ENCODE measurements around the gene TAF15.
A peak's percentile ranks its signal among the peaks of the same experiment; 100 is the strongest.

Gene TAF15

DNA sequence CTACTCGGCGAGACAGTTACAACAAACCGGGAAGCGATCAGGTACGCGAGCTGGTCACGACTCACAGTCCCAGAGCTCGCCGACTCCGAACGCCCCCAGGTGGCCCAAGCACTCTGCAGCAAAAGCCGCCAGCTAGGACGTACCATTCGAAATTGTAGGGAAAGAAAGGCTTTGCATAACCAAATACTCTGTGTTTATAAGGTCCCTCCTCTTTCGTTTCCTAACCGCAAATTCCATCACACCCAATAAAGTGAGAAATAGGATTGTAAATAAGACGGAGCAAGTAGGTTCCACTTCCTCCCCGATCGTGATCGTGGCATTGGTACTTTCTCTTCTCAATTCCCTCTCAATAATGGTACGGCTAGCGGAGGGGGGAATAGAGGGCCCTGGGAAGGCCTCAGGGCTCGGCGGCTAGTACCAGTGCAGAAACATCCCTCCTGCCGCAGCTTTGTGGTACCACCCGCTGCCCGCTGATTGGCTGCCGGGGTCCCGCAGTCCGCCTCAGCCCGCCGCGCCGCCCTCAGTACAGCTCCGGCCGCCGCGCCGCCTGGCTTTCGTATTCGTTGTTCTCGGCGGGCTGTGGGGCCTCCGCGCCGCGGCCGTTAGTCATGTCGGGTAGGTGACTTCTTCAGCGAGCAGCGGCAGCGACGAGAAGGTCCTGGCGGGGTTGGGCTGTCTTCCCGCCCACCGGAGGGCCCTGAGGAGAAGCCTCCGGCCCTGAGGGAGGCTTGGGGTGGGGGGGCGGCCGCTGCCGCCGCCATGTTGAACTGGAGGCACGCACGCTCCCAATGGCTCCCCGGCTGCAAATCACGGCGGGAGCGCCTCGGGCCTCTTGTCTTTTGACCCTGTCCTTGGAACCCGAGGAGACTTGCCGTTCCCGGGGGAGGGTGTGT is at the start of gene TAF15:
Gene TAF15, plus strand, starts transcription at position 523 of the 893 bp plus-strand sequence. Its CDS starts 86 bp downstream, at position 609.
- peak; percentile 97 for DNase-seq

DNA sequence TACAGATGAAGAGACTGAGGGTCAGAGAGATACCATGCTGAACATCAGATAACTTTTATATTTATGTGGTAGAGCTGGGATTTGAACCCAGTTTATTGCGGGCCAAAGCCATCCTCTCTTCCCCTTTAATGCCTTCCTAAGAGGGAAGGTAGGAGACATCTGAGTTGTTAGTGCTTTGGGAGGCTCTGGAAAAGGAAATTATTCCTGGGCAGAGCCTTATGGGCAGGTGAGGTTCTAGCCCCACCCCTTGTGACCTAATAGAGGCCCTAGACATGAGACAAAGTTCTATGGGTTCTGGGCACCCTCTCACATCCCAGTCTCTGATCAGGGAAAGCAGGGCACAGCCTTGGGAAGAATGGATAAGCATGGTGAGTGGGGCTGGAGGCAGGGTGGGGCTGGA is 48.7 kb upstream of the TAF15 start, which contains the start of gene C17orf50:
Gene C17orf50, plus strand, starts transcription at position 301 of the 400 bp plus-strand sequence. Its CDS starts 55 bp downstream, at position 356.
- DNase-seq = no peak

DNA sequence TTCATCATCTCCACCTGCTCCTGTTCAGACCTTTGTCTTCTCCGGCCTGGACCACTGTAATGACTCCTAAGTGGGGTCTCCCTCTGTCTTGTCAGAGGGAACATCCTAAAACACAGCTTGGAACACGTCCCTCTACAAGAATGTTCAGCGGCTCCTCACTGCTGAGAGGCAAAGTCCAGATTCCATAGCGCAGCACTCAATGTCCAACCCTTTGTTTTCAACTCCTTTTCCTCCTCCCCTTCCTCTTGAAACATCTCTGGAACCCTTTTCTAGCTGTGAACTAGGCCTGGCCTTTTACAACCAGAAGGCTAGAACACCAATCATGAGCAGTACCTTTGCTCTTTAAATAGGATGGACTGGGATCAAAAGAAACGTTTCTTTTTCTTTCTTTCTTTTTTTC is 47.7 kb upstream of the TAF15 start:
- no peak for DNase-seq

DNA sequence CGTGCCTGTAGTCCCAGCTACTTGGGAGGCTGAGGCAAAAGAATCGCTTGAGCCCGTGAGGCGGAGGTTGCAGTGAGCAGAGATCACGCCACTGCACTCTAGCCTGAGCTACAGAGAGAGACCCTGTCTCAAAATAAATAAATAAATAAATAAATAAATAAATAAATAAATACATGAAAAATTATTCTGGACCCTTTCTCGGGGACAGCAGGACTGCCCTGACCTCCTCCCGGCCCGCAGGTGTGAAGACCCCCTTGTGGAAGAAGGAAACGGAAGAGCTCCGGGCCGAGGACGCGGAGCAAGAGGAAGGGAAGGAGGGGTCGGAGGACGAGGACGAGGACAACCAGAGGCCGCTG is 45.5 kb upstream of the TAF15 start:
- no peak for DNase-seq

DNA sequence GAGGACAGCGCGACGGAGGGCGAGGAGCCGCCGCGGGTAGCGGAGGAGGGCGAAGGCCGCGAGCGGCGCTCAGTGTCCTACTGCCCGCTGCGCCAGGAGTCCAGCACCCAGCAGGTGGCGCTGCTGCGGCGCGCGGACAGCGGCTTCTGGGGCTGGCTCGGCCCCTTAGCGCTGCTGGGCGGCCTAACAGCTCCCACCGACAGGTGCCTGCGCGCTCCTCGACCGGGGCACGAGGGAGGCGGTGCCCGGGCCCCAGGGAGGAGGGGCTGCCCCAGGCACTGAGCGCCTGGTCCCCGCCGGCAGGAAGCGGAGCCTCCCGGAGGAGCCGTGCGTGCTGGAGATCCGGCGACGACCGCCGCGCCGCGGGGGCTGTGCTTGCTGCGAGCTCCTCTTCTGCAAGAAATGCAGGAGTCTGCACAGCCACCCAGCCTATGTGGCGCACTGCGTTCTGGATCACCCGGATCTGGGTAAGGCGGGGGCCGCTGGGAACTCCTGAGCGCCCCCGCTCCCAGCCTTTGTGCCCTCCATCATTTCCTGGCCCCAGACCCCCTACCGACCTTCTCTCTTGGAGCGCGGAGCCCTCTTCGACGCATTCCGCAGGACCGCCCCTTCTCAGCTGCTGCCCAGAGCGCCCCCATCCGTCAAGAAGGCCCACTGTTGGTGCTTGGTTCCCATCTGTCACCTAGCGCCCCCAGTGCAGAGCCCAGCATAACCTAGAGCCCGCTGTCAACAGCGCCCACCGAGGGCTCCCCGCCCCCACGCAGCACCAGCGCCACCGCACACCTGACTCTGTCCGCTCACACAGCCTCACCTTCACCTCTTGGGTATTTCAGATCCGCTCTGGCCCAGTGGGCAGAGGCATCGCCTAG is 44.9 kb upstream of the TAF15 start:
- DNase-seq = peak; percentile 93

DNA sequence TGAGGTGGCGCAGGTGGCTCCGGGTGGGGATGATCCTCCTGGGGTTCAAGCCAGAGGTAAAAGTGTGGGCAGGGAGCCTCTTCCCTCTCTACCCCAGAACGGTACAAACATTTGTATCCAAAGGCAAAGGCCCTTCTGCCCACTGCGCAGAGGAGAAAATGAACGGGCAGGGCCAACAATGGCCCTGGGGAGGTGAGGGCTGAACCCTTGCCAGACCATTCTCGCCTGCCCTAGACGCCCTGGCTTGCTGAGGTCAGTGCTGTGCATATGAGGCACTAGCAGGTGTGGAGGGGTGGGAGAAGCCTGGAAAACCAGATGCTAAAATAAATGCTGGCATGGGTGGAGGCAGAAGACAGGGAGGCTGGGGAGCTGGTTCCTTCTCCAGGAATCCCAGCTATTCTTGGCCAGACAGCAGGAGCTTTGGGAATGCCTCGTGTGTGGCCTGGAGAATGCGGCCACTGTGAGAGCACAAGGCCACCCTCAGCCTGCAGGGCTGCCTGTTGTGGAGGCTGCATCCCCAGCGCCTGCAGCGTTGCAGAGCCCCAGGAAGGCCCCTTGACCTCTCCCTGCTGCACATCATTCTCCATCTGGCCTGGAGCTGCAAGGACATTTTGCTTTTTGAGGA is 44.1 kb upstream of the TAF15 start:
- DNase-seq = no peak

DNA sequence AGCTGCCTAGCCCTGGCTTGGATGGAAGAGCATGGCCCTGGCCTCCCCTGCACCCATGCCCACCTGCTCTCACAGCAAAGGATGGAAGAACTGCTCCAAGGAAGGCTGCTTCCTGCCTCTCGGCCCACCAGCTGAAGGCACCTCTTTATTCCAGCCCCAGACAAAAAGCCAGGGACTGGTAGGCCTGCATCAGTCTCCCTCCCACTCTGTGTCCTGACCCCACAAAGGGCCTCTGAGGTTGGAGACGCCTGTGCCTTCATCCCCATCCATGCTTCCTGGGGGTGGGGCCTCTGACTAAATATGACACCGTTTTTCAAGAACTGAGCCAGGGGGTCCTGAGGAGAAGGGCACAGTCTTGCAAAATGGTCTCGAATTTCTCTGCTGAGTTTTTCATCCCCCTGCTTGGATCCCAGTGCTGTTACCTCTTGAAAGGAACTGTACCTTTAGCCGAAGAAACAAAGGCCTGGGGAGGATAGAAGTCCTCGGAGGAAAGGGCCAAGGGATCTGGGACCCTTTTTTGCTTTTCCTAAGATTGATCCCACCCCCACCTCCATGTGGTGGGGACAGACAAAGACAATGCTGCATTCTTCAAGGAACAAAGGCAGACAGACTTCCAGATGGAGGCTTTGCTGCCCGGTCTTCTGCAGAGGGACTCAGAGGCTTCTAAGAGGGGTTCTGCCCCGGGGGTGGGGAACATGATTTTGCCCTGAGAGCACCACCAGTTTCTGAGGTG is 43.4 kb upstream of the TAF15 start:
- no peak for DNase-seq

DNA sequence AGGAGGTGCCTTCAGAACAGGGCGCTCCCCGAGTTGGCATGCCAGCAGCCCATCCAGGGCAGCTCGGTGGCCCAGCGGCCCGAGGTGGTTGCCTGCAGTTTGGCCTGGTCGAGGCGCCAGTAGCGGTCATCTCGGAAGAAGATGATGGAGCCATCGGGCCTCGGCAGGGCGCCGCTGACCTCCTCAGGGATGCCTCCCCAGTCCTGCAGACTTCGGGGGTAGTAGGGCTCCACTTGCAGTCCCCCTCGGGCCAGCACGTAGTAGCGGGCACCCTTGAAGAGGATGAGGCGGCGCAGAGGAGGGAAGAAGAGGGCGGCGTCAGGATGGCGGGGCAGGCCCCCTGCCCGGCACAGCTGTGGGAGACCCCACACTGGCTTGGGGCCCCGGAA is 42.8 kb upstream of the TAF15 start:
- DNase-seq = no peak

DNA sequence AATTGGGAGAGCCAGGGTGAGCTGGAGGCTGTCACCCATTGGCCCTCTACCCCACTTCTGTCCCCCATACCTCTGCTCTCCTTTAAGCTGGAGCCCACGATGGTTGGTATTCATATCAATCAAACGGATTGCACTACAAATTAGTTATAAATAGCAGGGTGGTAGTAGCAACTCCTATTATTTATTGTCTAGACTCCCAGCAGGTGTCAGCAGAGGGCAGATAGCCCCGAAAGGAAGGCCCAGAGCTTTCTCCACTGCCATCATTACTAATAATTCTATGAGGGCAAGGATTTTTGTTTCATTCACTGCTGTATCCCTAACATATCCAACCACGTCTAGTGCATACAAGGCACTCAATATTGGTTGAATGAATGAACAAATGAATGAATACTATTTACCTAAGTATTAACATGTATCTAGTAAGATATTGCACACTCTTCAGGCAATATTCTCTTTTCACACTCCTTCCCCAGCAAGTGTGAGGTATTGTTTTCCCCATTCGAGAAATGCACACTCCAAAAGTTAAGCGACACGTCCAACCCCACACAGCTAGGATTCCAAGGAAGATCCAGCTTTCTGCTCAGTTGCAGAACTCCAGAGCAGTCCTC is 42.3 kb upstream of the TAF15 start:
- peak; percentile 43 for DNase-seq

DNA sequence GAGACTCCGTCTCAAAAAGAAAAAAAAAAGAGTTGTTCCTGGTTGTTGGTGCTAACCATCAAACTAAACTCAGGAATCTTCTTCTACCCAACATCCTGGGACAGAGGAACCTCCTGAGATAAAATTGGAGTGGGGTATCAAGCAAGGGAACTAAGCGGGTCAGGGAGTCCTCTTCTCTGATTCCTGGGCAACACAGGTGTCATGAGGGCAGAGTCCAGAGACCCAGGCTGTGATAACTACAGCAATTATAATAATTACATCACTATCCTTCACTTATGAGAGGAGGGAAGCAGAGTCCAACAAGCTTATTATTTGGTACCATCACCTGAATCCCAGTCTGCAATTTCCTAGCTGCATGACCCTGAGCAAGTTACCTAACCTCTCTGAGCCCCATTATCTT is 40.5 kb upstream of the TAF15 start:
- DNase-seq = no peak

DNA sequence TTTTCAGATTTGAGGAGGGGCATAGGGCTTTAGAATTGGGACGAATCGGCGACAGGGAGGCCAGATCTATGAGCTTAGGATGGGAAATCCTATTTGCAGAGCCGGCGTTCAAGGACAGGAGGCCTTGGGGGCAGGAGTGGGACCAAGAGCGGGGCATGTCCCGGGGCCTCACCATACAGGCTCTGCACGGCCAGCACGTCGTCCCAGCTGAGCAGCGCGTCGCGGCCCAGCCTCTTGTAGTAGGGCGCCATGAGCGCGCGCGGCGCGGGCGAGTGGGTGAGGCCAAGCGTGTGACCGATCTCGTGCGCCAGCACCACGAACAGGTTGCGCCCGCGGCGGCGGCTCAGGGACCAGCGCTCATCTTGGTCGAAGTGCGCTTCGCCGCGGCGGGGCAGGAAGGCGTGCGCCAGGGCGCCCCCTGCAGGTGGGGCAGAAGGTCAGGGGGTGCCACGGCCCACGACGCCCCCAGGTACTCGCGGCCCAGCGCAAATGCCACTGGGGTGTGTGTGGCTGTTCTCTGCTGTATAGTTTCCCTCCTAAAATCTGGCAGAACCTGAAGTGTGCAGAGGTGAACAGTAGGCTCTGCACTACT is 39.3 kb upstream of the TAF15 start:
- no peak for DNase-seq

DNA sequence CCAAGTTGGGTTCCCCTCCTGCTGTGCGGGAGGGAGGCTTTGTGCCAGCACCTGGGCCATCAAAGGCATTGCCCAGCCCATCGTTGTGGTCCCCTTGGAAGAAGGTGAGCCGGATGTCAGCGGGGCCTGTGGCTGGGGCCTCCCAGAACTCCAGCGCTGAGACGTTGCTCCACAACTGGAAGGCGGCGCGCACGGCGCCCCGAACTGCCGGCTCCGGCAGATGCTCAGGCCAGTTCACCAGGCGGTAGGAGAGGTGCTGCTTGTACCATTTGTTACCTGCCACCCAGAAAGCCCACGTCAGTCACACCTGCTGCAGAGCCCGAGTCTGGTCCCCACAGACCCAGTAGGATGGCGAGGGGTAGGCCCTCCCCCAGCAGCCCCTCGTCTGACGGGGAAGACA is 36.2 kb upstream of the TAF15 start:
- no peak for DNase-seq

DNA sequence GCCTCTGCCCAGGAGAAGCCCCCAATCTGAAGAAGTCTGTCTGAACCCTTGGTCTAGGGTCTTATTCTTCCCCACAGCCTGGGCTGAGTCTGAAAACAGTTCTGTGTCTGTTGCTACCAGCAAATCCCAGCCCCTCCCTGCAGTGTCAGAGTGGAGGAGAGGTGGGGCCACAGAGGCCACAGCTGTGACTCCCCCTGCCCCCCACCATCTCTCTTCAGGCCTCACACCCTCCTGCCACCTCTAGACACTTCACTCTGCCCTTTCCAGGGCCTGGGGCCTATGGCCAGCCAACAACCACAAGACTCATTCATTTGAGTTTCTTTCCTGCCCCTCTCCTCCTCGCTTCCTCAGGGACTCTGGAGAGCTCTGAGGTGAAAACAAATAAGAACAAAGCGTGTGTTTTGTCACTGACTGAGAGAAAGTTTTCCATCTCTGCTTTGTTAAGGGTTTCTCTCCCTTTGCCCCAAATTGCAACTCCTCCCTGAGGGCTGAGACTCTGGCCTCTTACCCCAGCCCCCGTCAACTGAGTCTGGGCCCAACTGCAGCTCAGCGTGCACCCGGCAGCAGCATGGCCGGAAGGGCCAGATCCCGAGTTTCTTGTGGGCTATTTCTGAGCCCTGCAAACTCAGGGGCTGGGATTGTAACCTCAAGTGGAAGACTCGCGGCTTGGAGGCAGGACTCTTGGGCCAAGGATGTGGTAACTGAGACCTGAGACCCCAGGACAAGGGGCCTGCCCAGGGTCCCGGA is 35.4 kb upstream of the TAF15 start:
- no peak for DNase-seq

DNA sequence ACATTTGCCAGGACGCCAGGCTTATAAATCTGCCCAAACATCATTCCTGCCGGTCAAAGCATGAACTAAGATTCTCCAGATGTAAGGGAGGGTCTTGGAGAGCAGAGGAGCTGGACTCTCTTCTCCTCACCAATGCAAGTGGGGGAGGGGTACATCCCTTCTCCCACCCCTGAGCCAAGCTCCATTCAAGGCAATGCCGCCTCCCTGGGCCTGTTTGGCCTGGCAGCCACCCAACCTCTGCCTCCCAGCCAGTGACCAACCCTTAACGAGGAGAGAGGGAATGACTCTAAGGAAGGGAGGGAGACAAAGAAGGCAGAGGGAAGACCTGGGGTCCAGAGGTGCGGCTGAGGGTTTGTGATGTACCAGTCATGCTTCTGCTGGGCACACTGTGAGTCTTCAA is 34.8 kb upstream of the TAF15 start:
- DNase-seq = no peak

DNA sequence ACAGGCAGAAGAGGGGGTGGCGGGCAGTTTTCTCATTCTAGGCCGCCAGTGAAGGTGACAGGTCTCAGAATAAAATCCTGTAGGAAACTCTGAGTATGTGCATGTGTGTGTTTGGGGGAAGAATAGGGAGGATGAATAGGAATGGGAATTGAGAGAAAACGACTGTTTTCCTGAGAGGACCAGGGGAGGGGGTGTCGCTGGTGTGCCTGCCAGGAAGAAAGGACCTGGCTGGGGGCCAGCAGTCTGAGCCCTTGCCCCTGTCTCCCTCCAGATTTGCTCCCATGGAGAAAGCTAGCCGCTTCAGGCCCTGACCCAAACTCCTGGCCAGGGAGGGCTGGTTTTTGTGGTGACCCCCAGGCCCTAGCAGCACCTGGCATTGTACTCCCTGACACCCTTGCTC is 34.2 kb upstream of the TAF15 start:
- no peak for DNase-seq

DNA sequence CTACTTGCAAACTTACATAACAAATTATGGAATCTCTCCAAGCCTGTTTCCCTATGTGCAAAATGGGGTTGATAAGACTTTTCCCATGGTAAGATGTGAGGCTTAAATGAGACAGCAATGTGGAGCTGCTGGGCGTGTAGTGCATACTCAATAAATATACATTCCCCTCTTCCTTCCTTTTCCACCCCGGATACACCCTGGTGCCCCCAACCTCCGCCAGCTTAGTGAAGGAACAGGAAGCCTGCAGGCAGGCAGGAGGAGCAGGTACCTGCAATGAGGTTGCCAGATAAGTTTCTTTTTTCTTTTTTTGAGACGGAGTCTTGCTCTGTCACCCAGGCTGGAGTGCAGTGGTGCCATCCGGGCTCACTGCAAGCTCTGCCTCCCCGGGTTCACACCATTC is 33.7 kb upstream of the TAF15 start:
- no peak for DNase-seq

DNA sequence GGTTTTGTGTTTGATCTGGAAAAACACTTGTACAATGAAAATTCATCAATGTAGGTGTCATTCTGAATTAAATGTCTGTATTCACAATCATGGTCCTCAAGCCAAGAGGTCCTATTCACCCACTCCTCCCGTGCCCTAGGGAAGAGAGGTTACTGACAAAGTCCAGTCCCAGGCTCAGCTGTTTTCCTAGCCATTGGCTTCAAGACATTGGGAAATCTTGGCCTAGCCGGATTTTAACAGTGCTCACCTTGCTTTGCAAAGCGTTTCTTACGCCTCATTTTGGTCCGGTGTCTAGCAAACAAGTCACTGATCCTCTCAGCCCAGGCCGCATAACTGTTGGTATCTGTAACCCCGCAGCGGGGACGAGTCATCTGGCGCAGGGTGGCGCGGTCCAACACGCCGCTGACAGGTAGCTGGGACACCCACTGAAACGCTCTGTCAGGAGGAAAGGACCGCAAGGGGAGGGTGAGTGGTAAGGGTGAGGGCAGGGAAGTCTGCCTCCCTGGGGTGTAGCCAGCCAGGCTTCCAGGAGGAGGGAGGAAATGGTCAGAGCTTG is 30.6 kb upstream of the TAF15 start:
- DNase-seq = no peak

DNA sequence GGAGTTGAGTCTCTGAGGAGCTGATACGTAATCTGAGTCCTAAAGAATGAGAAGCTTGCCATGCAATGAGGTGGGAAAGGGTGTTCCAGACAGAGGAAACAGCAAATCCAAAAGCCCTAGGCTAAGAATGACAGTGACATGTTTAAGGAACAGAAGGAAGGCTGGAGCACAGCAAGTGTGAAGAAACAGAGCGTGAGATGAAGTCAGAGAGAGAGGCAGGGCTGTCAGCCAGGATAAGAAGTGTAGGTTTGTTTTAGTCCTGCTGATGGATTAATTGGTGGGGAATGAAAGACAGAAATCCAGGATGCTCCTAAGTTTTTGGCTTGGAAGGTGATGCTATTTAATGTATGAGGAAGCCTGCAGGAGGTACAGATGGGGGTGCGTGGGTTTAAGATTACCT is 28.3 kb upstream of the TAF15 start:
- DNase-seq = no peak

DNA sequence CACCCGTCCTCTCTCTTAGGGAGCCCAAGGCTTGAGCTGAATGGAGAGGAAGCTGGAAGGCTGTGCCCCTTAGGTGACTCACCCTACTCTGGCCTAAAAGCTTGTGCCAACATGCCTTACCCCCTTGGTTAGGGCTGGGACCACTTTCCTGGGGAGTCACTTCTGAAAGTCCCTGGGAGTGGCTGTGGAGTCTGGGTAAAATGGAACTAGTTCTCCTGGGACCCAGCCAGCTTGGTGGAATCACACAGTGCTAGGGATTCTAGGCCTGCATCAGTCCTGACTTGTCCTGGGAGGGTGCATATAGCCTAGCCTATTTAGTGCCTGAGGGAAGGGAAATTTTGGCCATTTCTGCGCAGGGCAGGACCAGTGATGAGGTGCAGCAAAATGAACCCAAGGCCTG is 24.4 kb upstream of the TAF15 start:
- DNase-seq = no peak

DNA sequence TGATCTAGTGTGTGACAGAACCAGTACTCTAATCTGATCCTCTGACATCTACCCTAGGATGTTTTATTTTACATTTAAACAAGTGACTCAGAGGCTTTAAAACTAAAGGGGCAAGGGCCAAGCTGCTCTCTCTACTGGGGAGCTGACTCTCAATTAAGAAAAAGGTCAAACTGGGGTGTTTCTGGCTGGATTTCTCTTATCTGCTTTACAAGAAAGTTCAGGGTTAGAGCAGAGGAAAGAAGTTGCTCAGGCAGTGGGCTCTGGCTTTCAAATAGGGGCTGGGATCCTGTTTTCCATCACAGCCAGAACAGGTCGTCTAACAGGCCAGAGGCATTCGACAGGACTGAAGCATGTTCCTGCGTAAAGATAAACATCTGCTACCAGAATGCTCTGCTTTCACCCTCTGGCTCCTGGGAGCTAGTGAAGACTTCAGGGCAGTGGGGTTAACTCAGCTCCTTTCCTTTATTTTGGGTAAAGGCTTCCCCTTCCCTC is 22.3 kb upstream of the TAF15 start:
- no peak for DNase-seq
